Measurements from ENCODE around the gene ABHD17B.

ABHD17B gene

GRCh38 chr9:71876829-71877228 lies 34.2 kb downstream of the ABHD17B start:
- DNase-seq (ENCODE audit: low spot score): no peak

GRCh38 chr9:71876106-71876505 lies 34.9 kb downstream of the ABHD17B start:
- no peak for DNase-seq (ENCODE audit: low spot score)

- no peak for DNase-seq (ENCODE audit: low spot score)
Measured at GRCh38 chr9:71875345-71875744, 35.6 kb downstream of the ABHD17B start.

- peak; percentile 3 for DNase-seq (ENCODE audit: low spot score)
Measured at GRCh38 chr9:71863631-71864030, 47.4 kb downstream of the ABHD17B start.

GRCh38 chr9:71861618-71862017 lies 49.4 kb downstream of the ABHD17B start:
- no peak for DNase-seq (ENCODE audit: low spot score)

GRCh38 chr9:71859939-71860338 lies 51.1 kb downstream of the ABHD17B start:
- no peak for DNase-seq (ENCODE audit: low spot score)

- no peak for DNase-seq (ENCODE audit: low spot score)
Measured at GRCh38 chr9:71858812-71859211, 52.2 kb downstream of the ABHD17B start.

- DNase-seq (ENCODE audit: low spot score): no peak
Measured at GRCh38 chr9:71858102-71858798, 52.7 kb downstream of the ABHD17B start.

GRCh38 chr9:71857159-71857558 lies 53.8 kb downstream of the ABHD17B start:
- no peak for DNase-seq (ENCODE audit: low spot score)

- no peak for DNase-seq (ENCODE audit: low spot score)
Measured at GRCh38 chr9:71854811-71855210, 56.2 kb downstream of the ABHD17B start.

GRCh38 chr9:71853084-71853483 lies 57.9 kb downstream of the ABHD17B start:
- no peak for DNase-seq (ENCODE audit: low spot score)

GRCh38 chr9:71850996-71851395 lies 60.0 kb downstream of the ABHD17B start:
- DNase-seq (ENCODE audit: low spot score): no peak

- DNase-seq (ENCODE audit: low spot score): no peak
Measured at GRCh38 chr9:71847892-71848291, 63.1 kb downstream of the ABHD17B start.

GRCh38 chr9:71844808-71845207 lies 66.2 kb downstream of the ABHD17B start:
- no peak for DNase-seq (ENCODE audit: low spot score)

GRCh38 chr9:71839668-71840067 lies 71.3 kb downstream of the ABHD17B start:
- DNase-seq (ENCODE audit: low spot score): no peak

GRCh38 chr9:71835596-71835995 lies 75.4 kb downstream of the ABHD17B start:
- DNase-seq (ENCODE audit: low spot score): no peak

GRCh38 chr9:71830929-71831328 lies 80.1 kb downstream of the ABHD17B start:
- no peak for DNase-seq (ENCODE audit: low spot score)

- DNase-seq (ENCODE audit: low spot score): no peak
Measured at GRCh38 chr9:71830153-71830552, 80.8 kb downstream of the ABHD17B start.

GRCh38 chr9:71826279-71826678 lies 84.7 kb downstream of the ABHD17B start:
- DNase-seq (ENCODE audit: low spot score): no peak

GRCh38 chr9:71824257-71824656 lies 86.7 kb downstream of the ABHD17B start:
- DNase-seq (ENCODE audit: low spot score): no peak

GRCh38 chr9:71822935-71823334 lies 88.1 kb downstream of the ABHD17B start:
- DNase-seq (ENCODE audit: low spot score): no peak

GRCh38 chr9:71822456-71822855 lies 88.5 kb downstream of the ABHD17B start:
- no peak for DNase-seq (ENCODE audit: low spot score)

GRCh38 chr9:71821405-71821804 lies 89.6 kb downstream of the ABHD17B start:
- DNase-seq (ENCODE audit: low spot score): no peak

GRCh38 chr9:71820403-71820921 lies 90.5 kb downstream of the ABHD17B start:
- DNase-seq (ENCODE audit: low spot score): peak; percentile 31
